Measurements from ENCODE around the gene MFSD6L.
A peak's percentile ranks its signal among the peaks of the same experiment; 100 is the strongest.

The MFSD6L gene

DNA sequence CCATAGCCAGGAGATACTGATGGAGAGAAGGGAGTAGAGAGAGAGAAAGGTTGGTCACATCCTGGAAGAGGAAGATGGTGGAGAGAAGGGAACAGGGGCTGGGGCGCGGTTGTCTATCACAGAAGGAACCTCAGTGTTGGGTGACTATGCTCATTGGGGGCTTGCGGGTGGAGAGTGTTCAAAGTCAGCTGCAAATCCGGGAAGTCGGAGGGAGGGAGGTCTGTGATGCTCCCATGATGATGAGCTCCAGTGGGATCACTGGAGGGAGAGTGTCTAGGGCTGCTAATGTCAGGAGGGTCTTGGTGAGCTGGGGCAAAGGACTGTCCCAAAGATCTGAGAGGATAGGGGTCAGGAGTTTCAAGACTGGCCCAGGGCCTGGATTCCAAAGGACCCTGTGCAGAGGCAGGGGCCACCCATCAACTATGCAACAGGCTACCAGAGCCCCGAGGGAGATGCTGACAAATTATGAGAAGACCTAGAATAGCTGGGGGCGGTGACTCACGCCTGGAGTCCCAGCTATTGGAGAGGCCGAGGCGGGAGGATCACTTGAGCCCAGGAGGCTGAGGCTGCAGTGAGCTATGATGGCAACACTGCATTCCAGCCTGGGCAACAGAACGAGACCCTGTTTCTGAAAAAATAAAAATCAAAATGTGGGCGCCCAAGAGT lies 43.4 kb downstream of the MFSD6L start:
- DNase-seq: no peak
- in situ Hi-C loops (cut with HindIII; ENCODE audit: low pct_ligation_motif_present, low pct_unique_long_range_greater_than_20kb, low sequenced_read_pairs): no loop called here

DNA sequence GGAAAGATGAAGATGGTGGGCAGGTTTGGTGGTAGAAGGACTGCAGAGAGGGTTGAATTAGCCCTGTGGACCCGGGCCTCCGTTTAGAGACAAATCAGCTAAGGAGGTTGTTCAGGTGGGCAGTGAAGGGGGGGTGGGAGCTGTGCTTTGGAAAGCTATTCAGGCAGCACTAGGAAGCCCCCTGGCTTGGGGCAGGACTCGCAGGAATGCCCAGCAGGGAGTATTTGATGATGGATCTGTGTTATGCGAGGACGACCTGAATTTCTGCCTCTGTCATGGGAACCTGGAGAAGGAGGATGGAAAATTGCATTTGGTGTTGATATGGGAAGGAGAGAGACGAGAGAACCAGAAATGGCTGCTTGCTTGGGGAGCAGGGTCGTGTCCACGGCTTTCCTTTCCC lies 44.3 kb downstream of the MFSD6L start:
- in situ Hi-C loops (cut with HindIII; ENCODE audit: low pct_ligation_motif_present, low pct_unique_long_range_greater_than_20kb, low sequenced_read_pairs): no loop called here
- DNase-seq: no peak

DNA sequence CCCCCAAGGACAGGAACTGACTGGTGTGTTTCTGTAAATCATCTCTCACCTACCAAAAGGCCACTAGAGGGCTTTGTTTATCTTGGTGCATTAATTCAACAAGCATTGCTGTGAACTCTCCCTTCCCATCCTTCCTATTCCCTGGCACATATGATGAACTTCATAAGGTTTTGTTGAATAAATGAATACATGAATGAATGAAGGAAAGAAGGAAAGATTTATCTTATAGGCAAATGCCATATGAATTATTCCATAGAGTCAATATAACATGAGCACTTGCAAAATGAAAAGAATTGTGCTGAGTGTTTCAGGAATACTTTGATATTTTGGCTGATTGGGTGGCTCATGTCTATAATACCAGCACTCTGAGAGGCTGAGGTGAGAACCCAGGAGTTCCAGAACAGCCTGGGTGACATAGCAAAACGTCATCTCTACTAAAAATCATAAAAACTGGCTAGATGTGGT lies 45.2 kb downstream of the MFSD6L start:
- in situ Hi-C loops (cut with HindIII; ENCODE audit: low pct_ligation_motif_present, low pct_unique_long_range_greater_than_20kb, low sequenced_read_pairs): no loop called here
- peak; percentile 23 for DNase-seq

DNA sequence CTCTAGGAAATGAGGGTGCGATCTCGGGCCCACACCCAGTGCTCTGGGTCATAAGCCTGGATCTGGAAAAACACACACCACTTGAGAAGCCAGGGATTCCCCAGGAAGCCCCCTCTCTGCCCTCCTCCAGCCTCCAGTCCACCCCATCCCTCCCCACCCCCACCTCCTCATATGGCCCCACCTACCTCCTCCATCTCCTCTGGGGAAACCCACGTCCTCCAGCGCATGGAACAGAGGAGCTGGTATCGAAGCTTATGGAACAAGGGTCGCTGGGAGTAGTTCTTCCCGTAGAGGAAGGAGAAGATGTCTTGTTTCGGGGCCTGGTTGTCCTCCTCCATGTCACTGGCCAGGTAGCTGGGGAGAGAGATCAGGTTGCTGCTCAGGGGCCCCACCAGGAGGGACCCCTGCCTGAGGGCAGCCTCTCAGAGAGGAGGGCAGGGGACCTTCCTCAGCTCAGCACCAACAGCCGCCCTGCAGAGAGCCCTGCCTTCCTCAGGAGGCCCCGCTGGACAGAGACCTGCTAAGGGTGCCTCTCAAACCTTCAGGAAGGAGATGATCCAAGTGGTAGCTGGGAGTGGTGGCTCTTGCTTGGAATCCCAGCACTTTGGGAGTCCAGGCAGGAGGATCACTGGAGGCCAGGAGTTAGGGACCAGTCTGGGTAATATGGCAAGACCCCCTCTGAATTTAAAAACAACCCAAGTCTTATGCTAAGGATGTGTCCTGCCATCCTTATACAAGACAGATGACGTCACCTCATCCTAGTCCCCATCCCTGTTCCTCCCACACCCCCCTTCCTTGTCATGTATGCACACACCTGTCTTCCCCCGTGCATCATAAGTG lies 45.8 kb downstream of the MFSD6L start:
- in situ Hi-C loops (cut with HindIII; ENCODE audit: low pct_ligation_motif_present, low pct_unique_long_range_greater_than_20kb, low sequenced_read_pairs): no loop called here
- no peak for DNase-seq

DNA sequence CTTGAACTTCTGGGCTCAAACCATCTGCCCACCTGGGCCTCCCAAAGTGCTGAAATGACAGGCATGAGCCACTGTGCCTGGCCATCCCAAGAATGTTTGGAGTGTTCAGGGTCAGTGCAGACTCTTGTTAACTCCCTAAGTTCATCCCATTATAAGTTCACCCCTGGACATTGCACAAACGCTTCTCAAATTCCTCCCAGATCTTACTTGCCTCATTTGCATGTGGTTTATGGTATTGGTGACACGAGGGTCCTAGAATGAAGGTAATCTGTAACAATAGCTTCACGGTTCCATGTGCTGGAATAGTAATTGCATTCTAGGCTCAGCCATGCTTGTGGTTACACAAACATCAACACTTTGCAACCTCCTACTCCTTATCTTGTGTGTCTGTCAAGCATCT lies 49.5 kb downstream of the MFSD6L start:
- in situ Hi-C loops (cut with HindIII; ENCODE audit: low pct_ligation_motif_present, low pct_unique_long_range_greater_than_20kb, low sequenced_read_pairs): no loop called here
- DNase-seq: no peak

DNA sequence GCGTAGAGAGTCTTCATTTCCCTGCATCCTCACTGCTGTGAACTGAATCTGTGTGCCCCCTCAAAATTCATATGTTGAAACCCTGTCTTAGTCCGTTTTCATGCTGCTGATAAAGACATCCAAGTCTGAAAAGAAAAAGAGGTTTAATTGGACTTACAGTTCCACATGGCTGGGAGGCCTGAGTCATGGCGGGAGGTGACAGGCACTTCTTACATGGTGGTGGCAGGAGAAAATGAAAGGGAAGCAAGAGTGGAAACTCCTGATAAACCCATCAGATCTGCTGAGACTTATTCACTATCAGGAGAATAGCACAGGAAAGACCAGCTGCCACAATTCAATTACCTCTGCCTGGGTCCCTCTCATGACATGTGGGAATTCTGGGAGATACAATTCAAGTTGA lies 51.4 kb downstream of the MFSD6L start:
- DNase-seq: no peak
- in situ Hi-C loops (cut with HindIII; ENCODE audit: low pct_ligation_motif_present, low pct_unique_long_range_greater_than_20kb, low sequenced_read_pairs): no loop called here
